NCI-H2227 (cell line): Measurements from ENCODE around the gene KIAA1586.
A peak's percentile ranks its signal among the peaks of the same experiment; 100 is the strongest.
"Not testable (repeated sequence)": the region's sequence is repeated elsewhere in the genome, so short reads cannot be mapped to it uniquely, and the experiment has no call there.

Source experiments
- DNase-seq: peaks from one replicate; lab custom pipeline; 2025; ENCODE audit not compliant: unreplicated experiment; lab: John Stamatoyannopoulos, UW

Gene KIAA1586

GRCh38 chr6:57044061-57044460 is 2.4 kb upstream of the KIAA1586 start:
- DNase-seq: not testable (repeated sequence)

- DNase-seq: no peak
Observed at GRCh38 chr6:57044568-57044967, 1.9 kb upstream of the KIAA1586 start.

- DNase-seq: not testable (repeated sequence)
Observed at GRCh38 chr6:57047257-57047585, 728 bp downstream of the KIAA1586 start.

GRCh38 chr6:57047859-57048258 is 1.4 kb downstream of the KIAA1586 start:
- DNase-seq: not testable (repeated sequence)

- DNase-seq: no peak
Observed at GRCh38 chr6:57048577-57048976, 2.1 kb downstream of the KIAA1586 start.

- DNase-seq: no peak
Observed at GRCh38 chr6:57063847-57064246, 17.4 kb downstream of the KIAA1586 start.

- no peak for DNase-seq
Observed at GRCh38 chr6:57064809-57065208, 18.3 kb downstream of the KIAA1586 start.

GRCh38 chr6:57068061-57068460 is 21.6 kb downstream of the KIAA1586 start:
- no peak for DNase-seq

GRCh38 chr6:57069228-57069627 is 22.7 kb downstream of the KIAA1586 start:
- DNase-seq: no peak

GRCh38 chr6:57069920-57070331 is 23.4 kb downstream of the KIAA1586 start:
- no peak for DNase-seq

GRCh38 chr6:57072108-57072507 is 25.6 kb downstream of the KIAA1586 start:
- no peak for DNase-seq

- DNase-seq: no peak
Observed at GRCh38 chr6:57074383-57074782, 27.9 kb downstream of the KIAA1586 start.

- no peak for DNase-seq
Observed at GRCh38 chr6:57075092-57075491, 28.6 kb downstream of the KIAA1586 start.

- no peak for DNase-seq
Observed at GRCh38 chr6:57078531-57079207, 32.2 kb downstream of the KIAA1586 start.

- no peak for DNase-seq
Observed at GRCh38 chr6:57085471-57085870, 39.0 kb downstream of the KIAA1586 start.

- DNase-seq: no peak
Observed at GRCh38 chr6:57086843-57087242, 40.4 kb downstream of the KIAA1586 start.

GRCh38 chr6:57087916-57088315 is 41.4 kb downstream of the KIAA1586 start:
- no peak for DNase-seq

GRCh38 chr6:57089265-57089664 is 42.8 kb downstream of the KIAA1586 start:
- no peak for DNase-seq

- peak; percentile 96 for DNase-seq
Observed at GRCh38 chr6:57089687-57090457, 43.4 kb downstream of the KIAA1586 start, which contains the start of gene ZNF451. Gene ZNF451 (plus strand): TSS chr6:57090188. CDS start chr6:57090254, 66 bp downstream.

- not testable (repeated sequence) for DNase-seq
Observed at GRCh38 chr6:57090458-57091067, 44.1 kb downstream of the KIAA1586 start.

- not testable (repeated sequence) for DNase-seq
Observed at GRCh38 chr6:57091375-57091774, 44.9 kb downstream of the KIAA1586 start.

GRCh38 chr6:57094689-57095088 is 48.2 kb downstream of the KIAA1586 start:
- no peak for DNase-seq
